CD14-positive monocyte (primary cell): Measurements from ENCODE around the gene GLB1L3. TPM values are rescaled to one million over a fixed set of nuclear protein-coding genes. Genes with fewer than 3 reads are reported as not detected.

ENCODE experiments used
- DNase-seq, 3 donors: peaks; one replicate each; pipeline ENCODE4 v3.0.0-alpha.2; 2011 to 2022
- H2AFZ ChIP-seq: 2 replicates; pipeline ENCODE4 v1.6.0; 2012; ENCODE audit warnings: mild to moderate bottlenecking, low read depth, low read length, inconsistent platforms; ENCODE audit not compliant: insufficient read depth, poor library complexity, severe bottlenecking
- H3K27ac ChIP-seq, 2 donors: 1 replicate in 1 of 2; 2 replicates in 1 of 2; pipeline ENCODE4 v1.5.1; 2012 to 2013; ENCODE audit warnings: low read length in 2 of 2, control low read depth in 1 of 2, inconsistent platforms in 1 of 2, low read depth in 1 of 2, mild to moderate bottlenecking in 1 of 2
- H3K27me3 ChIP-seq, 2 donors: one replicate each; pipeline versions ENCODE4 v1.6.0 to v1.6.1; 2011 to 2013; ENCODE audit warnings: low read length in 2 of 2; ENCODE audit not compliant: control insufficient read depth in 2 of 2, insufficient read depth in 2 of 2
- H3K36me3 ChIP-seq, 2 donors: replicated peaks in 1 of 2; 1 replicate in 1 of 2; 2 replicates in 1 of 2; pipeline versions ENCODE4 v1.5.1 to v1.6.1; 2012 to 2013; ENCODE audit warnings: low read length in 2 of 2, control low read depth in 1 of 2, inconsistent platforms in 1 of 2, mild to moderate bottlenecking in 1 of 2; ENCODE audit not compliant: insufficient read depth in 2 of 2, control insufficient read depth in 1 of 2
- H3K4me1 ChIP-seq, 2 donors: 1 replicate in 1 of 2; 2 replicates in 1 of 2; pipeline versions ENCODE4 v1.5.1 to v1.6.1; 2012 to 2013; ENCODE audit warnings: low read length in 2 of 2, control low read depth in 1 of 2, inconsistent platforms in 1 of 2, mild to moderate bottlenecking in 1 of 2, moderate library complexity in 1 of 2; ENCODE audit not compliant: insufficient read depth in 2 of 2, control insufficient read depth in 1 of 2
- H3K4me2 ChIP-seq: replicated peaks from 2 replicates; pipeline ENCODE3; 2012; ENCODE audit warnings: low read length, moderate library complexity, mild to moderate bottlenecking; ENCODE audit not compliant: poor library complexity, severe bottlenecking; ENCODE audit errors: extremely low read depth
- H3K4me3 ChIP-seq, 3 experiments: fragments of 200-600 bp in 1 of 3; sonication (generic) in 1 of 3; replicated peaks in 1 of 3; 1 replicate in 2 of 3; 2 replicates in 1 of 3; pipeline ENCODE4 v1.5.1; 2011 to 2013; ENCODE audit warnings: low read length in 3 of 3, mild to moderate bottlenecking in 3 of 3, control low read depth in 2 of 3, low read depth in 2 of 3, inconsistent platforms in 1 of 3, moderate library complexity in 1 of 3
- H3K79me2 ChIP-seq: 2 replicates; pipeline ENCODE4 v1.6.0; 2012; ENCODE audit warnings: mild to moderate bottlenecking, control low read depth, inconsistent platforms, low read length, moderate library complexity; ENCODE audit not compliant: insufficient read depth
- H3K9ac ChIP-seq: 2 replicates; pipeline ENCODE4 v1.6.0; 2017; ENCODE audit warnings: low read length, mild to moderate bottlenecking; ENCODE audit not compliant: insufficient read depth, poor library complexity, severe bottlenecking
- H3K9me3 ChIP-seq, 2 donors: replicated peaks in 1 of 2; 1 replicate in 1 of 2; 2 replicates in 1 of 2; pipeline versions ENCODE4 v1.5.1 to v1.6.1; 2012 to 2013; ENCODE audit warnings: low read length in 2 of 2, control low read depth in 1 of 2; ENCODE audit not compliant: control insufficient read depth in 1 of 2, insufficient read depth in 1 of 2
- H4K20me1 ChIP-seq: 2 replicates; pipeline ENCODE4 v1.6.0; 2012; ENCODE audit warnings: mild to moderate bottlenecking, low read length, control low read depth, moderate library complexity; ENCODE audit not compliant: insufficient read depth
- H3K27ac Mint-ChIP-seq, 7 donors: one replicate each; pipeline ENCODE4 v1.8.0; 2020; ENCODE audit warnings: mild to moderate bottlenecking in 7 of 7, mixed read lengths in 7 of 7, moderate library complexity in 6 of 7, inconsistent platforms in 2 of 7
- H3K27me3 Mint-ChIP-seq, 3 donors: one replicate each; pipeline ENCODE4 v1.8.0; 2021 to 2022; ENCODE audit warnings: low read depth in 3 of 3, mild to moderate bottlenecking in 3 of 3, mixed read lengths in 3 of 3, moderate library complexity in 3 of 3, inconsistent platforms in 1 of 3
- H3K36me3 Mint-ChIP-seq, 2 donors: one replicate each; pipeline ENCODE4 v1.8.0; 2020; ENCODE audit warnings: mixed read lengths in 2 of 2, inconsistent platforms in 1 of 2, mild to moderate bottlenecking in 1 of 2
- H3K4me1 Mint-ChIP-seq: one replicate; pipeline ENCODE4 v1.8.0; 2020; ENCODE audit warnings: mild to moderate bottlenecking, mixed read lengths
- H3K4me3 Mint-ChIP-seq, 2 donors: one replicate each; pipeline ENCODE4 v1.8.0; 2020; ENCODE audit warnings: mild to moderate bottlenecking in 2 of 2, mixed read lengths in 2 of 2, moderate library complexity in 1 of 2
- H3K9me3 Mint-ChIP-seq, 7 donors: one replicate each; pipeline ENCODE4 v1.8.0; 2020 to 2022; ENCODE audit warnings: mixed read lengths in 7 of 7, mild to moderate bottlenecking in 6 of 7, moderate library complexity in 6 of 7, inconsistent platforms in 2 of 7
- WGBS: methylation state at CpG from one replicate; pipeline ENCODE4 v1.1.5; 2013; ENCODE audit warnings: missing lambda C conversion rate; ENCODE audit not compliant: insufficient coverage; 5-methylcytosine and 5-hydroxymethylcytosine counted together
- intact Hi-C, 2 donors: fragments of 100-400 bp; cut with micrococcal nuclease; formaldehyde crosslinking; loops; one replicate each; pipeline versions ENCODE4 v1.15.0 to v1.15.1; 2023
- polyA plus RNA-seq, 3 donors: library from polyadenylated mRNA; depleted of rRNA in 1 of 3; unstranded in 2 of 3; stranded (reverse) in 1 of 3; fragments of 300-500 nt in 2 of 3; fragments of >200 nt in 1 of 3; fragmentation: Illumina TruSeq in 2 of 3; gene quantifications; 1 replicate in 2 of 3; 2 replicates in 1 of 3; pipeline ENCODE4 v1.2.3, GENCODE V29; 2012 to 2021
- TF ChIP-seq, protein P1 (sequence below): fragments of 200-600 bp; IDR thresholded peaks from one replicate; pipeline ENCODE4 v1.8.0; 2022; ENCODE audit warnings: antibody characterized with exemption, mild to moderate bottlenecking

GLB1L3 gene
- polyA plus RNA-seq, 3 donors, result not detected

DNA sequence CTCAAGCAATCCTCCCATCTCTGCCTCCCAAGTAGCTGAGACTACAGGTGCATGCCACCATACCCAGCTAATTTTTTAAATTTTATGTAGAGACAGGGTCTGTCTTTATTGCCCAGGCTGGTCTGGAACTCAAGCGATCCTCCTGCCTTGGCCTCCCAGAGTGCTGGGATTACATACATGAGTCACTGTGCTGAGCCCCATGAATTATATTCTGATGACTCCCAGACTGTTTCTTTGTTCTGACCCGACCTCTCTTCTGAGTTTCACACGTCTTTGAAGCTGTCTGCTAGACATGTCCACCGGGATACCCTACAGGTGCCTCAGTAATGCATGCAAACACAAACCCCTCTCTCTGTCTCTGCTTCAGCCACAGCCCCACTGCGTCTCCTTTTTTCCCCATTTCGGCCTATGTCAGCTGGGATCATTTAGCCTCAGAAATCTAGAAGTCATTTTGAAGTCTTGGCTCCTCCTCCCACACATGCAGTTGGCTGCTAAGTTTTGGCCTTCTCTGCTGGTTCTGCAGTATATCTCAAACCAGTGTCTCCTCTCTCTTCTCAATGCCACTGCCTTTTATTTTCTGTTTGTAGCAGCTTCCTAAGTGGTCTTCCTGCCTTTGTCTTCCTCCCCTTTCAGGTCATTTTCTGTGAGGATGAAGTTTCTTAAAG lies 46.9 kb upstream of the GLB1L3 start:
- H3K36me3 Mint-ChIP-seq, result peaks cover 27 to 33% of the 10 kb centered on the region in 2 donors
- Histone ChIP-seq H3K4me2 (no peak overlapping the region), H3K27me3 (no peaks in the 10 kb centered on the region), H4K20me1 (peaks cover 91% of the 10 kb centered on the region), H3K4me1 (peaks cover 35 to 49% of the 10 kb centered on the region in 2 donors), H3K9ac (no peak overlapping the region), H3K79me2 (peaks cover 74% of the 10 kb centered on the region), H3K4me3 (no peak overlapping the region), H3K36me3 (peaks cover 3 to 22% of the 10 kb centered on the region in 2 donors), H3K9me3 (no peaks in the 10 kb centered on the region), H3K27ac (no peak overlapping the region), H2AFZ (no peak overlapping the region)
- H3K4me1 Mint-ChIP-seq, result peaks cover 66% of the 10 kb centered on the region
- peak overlapping the region in 2 of 7 donors; percentile 60 to 63 for H3K27ac Mint-ChIP-seq
- H3K27me3 Mint-ChIP-seq, result peaks cover 0 to 1% (median 0%) of the 10 kb centered on the region in 3 donors
- WGBS, result 95% methylated on average over 3 of the region's 6 CpGs
- DNase-seq, result no peak
- intact Hi-C loops, result no loop called here
- H3K4me3 Mint-ChIP-seq, result no peak overlapping the region
- H3K9me3 Mint-ChIP-seq, result peaks cover 0 to 2% (median 0%) of the 10 kb centered on the region in 7 donors
- TF ChIP-seq, protein P1, sequence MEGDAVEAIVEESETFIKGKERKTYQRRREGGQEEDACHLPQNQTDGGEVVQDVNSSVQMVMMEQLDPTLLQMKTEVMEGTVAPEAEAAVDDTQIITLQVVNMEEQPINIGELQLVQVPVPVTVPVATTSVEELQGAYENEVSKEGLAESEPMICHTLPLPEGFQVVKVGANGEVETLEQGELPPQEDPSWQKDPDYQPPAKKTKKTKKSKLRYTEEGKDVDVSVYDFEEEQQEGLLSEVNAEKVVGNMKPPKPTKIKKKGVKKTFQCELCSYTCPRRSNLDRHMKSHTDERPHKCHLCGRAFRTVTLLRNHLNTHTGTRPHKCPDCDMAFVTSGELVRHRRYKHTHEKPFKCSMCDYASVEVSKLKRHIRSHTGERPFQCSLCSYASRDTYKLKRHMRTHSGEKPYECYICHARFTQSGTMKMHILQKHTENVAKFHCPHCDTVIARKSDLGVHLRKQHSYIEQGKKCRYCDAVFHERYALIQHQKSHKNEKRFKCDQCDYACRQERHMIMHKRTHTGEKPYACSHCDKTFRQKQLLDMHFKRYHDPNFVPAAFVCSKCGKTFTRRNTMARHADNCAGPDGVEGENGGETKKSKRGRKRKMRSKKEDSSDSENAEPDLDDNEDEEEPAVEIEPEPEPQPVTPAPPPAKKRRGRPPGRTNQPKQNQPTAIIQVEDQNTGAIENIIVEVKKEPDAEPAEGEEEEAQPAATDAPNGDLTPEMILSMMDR, result no peak

DNA sequence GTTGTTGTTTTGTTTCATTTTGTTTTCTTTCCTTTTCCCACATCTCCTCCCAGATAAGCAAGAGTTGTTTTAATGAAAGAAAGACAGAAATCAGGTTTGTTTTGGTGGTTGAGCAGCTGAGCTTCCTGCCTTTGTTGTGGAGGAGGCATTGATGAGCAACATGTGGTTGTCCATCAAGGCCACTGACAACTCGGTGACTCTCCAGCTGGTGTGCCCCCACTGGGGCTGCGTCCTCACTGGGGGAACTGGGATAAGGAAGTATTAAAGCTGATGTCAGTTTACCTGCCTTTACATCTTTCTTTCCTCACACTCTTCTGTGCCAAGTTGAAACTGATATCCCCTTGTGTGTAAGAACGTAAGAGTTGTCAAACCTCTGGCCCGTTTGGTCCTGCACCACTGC lies 45.8 kb upstream of the GLB1L3 start:
- Mint-ChIP-seq H3K27ac (peak overlapping the region in 2 of 7 donors; percentile 0 to 3), H3K4me1 (peaks cover 63% of the 10 kb centered on the region), H3K36me3 (peaks cover 35 to 44% of the 10 kb centered on the region in 2 donors), H3K9me3 (no peaks in the 10 kb centered on the region), H3K27me3 (no peaks in the 10 kb centered on the region), H3K4me3 (no peak overlapping the region)
- Histone ChIP-seq H3K36me3 (peaks cover 10 to 32% of the 10 kb centered on the region in 2 donors), H3K4me3 (no peak overlapping the region), H3K27me3 (no peaks in the 10 kb centered on the region), H4K20me1 (peaks cover 95% of the 10 kb centered on the region), H3K4me2 (no peak overlapping the region), H3K79me2 (peaks cover 73% of the 10 kb centered on the region), H3K4me1 (peaks cover 33 to 44% of the 10 kb centered on the region in 2 donors), H2AFZ (no peak overlapping the region), H3K27ac (no peak overlapping the region), H3K9me3 (no peaks in the 10 kb centered on the region), H3K9ac (no peak overlapping the region)
- DNase-seq, result no peak
- intact Hi-C loops, result no loop called here
- WGBS, result no CpG with 5 or more reads among the region's 4 CpGs
- TF ChIP-seq, protein P1, result no peak
